Activated CD8-positive, alpha-beta memory T cell treated with anti-CD3 and anti-CD28 coated beads, Interleukin-2, amount 50 U/mL, for 1 hour (primary cell): Measurements from ENCODE around the gene GPD1L.
"Not testable (repeated sequence)": the region's sequence is repeated elsewhere in the genome, so short reads cannot be mapped to it uniquely, and the experiment has no call there.

Experiments used
- DNase-seq: peaks from one replicate; pipeline ENCODE4 v3.0.0-alpha.2; 2020; ENCODE audit errors: extremely low read depth

Gene GPD1L

DNA sequence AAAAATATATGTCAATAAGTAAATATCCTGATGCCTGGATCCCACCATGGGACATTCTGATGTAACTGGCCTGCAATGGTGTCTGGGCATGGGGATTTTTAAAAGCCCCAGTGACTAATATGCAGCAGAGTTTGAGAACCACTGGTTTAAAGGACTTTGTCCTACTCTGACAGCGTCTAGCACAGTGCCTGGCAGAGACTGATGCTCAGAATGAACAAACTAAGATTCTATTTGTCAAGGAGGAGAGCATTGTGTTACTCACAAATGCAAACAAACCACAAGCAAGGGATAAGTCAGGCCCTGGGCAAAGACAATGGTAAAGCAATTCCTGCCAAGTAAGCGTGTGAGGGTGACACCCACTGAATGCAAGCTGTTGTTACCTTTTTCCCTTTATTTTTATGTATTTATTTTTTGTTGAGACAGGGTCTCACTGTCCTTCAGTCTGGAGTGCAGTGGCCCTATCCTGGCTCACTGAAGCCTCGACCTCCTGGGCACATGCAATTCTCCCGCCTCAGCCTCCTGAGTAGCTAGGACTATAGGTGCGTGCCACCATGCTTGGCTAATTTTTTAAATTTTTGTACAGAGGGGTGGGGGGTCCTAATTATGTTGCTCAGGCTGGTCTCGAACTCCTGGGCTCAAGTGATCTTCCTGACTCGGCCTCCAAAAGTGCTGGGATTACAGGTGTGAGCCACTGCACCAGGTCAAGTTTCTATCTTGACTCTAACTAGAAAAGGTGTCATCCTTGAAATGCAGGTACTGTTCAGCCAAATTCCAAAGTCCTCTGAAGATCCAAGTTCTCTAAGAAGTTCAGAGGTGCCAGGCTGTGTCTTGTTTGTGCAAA, 909 bp upstream of the GPD1L start:
- no peak for DNase-seq

DNA sequence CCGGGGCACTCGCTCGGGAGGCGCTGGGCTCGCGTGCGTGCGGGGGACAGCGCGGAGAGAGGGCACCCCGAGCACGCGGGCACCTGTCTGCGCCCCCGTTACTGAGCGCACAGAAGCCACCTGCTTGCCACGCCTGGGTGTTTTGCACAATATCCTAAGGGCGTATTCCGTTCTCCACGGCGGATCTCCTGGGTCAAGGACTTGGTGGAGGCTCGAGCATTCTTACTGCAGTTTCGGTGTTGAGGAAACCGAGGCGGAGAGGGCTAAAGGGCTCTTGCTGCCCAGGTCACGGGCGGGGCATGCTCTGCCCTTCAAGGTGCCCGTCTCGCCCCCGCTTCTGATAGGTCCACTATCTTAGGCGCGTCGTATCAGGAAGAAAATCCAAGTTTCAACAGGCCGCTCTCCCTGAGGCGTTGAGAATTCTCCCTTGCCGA, 526 bp downstream of the GPD1L start:
- no peak for DNase-seq

DNA sequence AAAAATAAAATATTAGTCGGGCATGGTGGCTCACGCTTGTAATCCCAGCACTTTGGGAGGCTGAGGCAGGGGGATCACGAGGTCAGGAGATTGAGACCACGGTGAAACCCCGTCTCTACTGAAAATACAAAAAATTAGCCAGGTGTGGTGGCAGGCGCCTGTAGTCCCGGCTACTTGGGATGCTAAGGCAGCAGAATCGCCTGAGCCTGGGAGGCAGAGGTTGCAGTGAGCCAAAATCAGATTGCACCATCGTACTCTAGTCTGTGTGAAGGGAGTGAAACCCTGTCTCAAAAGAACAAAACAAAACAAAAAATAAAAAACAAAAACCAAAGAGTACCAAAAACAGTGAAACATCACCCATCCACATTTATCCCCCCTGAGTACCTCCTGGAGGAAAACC, 1.8 kb downstream of the GPD1L start:
- not testable (repeated sequence) for DNase-seq

DNA sequence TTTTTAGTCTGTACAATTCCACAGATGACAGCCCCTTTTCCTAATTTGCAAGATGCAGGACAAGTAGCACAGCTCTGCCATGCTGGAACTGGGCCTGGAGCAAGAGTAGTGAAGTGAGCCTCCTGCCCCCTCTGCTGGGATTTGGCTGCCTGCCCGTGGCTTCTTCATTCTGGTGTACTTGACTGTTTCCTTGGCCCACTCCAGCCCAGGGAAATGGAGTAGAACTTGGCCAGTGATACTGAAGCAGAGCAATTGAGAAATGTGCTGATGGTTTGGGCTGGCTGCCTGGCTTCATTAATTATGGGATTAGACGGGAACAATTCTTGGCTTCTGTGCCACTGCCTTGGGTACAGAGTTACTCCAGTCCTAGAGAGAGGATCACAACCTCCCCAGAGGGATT, 2.8 kb downstream of the GPD1L start:
- DNase-seq, result no peak

DNA sequence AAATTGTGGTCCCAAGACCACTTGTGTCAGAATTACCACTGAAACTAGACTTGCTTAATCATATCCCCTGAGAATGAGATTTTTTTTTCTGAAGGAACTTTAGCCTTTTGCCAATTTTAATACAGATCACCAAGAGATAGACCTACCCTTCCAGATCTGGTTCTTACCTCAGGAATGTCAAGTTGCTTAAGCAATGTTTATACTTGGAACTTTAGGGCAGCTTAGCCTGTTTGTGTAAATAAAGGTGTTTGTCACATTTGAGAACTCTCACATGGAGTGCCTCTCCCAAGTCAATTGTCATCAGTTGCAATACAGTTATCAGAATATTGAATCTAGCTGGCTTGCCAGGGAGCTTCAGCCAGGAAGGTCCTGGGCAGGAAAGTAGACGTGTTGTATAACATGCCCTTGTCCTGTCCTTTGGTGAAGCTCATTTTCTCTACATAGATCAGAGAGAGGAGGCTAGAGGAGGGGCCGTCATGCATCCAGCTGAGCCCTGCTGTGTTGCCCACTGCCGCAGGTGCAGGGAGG, 3.9 kb downstream of the GPD1L start:
- DNase-seq, result no peak

DNA sequence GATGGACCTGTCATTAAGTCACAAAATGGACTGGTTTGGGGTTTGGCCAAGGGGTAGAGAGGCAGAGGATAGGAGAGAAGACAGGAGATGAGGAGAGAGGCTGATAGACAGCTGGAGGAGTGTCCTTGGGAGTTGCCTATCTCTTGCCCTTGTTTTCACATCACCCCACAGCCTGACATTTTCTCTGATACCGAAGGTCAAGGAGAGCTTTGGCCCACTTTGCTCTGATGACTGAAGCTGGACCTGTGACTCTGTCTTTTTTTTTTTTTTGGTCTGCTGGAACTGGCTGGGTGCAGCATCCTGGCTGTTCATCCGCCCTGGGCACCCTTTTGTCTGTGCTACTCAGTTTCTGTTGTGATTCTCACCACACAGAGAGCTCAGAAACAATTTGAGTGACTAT, 5.1 kb downstream of the GPD1L start:
- no peak for DNase-seq

DNA sequence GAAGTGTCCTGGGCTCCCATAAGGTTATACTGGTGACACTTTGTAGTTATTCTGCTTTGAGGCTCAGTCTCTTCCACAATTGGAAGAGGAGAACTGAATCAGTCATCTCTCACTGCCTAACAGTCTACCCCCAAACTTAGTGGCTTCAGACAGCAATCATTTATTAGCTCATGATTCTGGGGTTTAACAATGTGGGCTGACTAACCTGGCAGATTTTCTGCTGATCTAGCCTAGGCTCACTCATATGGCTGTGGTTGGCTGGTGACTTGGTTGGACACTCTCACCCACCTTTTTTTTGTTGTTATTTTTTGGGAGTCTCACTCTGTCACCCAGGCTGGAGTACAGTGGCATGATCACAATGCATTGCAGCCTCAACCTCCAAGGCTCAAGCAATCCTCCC, 7.1 kb downstream of the GPD1L start:
- no peak for DNase-seq

DNA sequence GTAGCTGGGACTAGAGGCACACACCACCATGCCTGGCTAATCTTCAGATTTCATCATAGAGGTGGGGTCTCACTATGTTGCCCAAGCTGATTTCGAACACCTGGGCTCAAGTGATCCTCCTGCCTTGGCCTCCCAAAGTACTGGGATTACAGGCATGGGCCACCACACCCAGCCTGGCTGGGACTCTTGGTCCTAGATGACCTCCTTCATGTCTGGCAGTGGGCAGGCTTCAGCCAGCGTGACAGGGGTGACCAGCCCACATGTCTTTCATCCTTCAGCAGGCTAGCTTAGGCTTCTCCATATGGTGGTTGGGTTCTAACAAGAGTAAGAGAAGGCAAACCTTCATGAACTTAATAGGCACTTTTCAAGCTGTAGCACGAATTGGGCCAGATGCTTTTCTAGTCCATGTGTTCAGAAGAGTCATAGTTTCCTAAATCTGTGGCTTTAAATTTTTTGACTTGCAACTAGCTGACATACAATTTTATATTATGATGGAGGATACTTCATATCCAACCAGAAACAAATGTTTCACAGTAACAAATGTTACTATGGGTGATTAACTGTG, 7.6 kb downstream of the GPD1L start:
- no peak for DNase-seq

DNA sequence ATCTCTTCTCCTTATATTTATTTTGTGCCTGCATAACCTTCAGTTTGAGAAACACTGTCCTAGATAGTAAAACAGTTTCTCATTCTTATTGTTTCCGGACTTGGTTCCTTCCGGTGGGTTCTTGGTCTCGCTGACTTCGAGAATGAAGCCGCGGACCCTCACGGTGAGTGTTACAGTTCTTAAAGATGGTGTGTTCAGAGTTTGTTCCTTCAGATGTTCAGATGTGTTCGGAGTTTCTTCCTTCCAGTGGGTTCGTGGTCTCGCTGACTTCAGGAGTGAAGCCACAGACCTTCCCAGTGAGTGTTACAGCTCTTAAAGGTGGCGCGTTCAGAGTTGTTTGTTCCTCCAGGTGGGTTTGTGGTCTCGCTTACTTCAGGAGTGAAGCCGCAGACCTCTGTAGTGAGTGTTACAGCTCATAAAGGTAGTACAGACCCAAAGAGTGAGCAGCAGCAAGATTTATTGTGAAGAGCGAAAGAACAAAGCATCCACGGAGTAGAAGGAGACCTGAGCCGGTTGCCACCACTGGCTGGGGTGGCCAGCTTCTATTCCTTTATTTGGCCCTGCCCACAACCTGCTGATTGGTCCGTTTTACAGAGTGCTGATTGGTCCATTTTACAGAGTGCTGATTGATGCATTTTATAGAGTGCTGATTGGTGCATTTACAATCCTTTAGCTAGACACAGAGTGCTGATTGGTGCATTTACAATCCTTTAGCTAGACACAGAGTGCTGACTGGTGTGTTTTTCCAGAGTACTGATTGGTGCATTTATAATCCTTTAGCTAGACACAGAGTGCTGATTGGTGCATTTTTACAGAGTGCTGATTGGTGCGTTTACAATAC, 8.3 kb downstream of the GPD1L start:
- DNase-seq, result peak; percentile 64

DNA sequence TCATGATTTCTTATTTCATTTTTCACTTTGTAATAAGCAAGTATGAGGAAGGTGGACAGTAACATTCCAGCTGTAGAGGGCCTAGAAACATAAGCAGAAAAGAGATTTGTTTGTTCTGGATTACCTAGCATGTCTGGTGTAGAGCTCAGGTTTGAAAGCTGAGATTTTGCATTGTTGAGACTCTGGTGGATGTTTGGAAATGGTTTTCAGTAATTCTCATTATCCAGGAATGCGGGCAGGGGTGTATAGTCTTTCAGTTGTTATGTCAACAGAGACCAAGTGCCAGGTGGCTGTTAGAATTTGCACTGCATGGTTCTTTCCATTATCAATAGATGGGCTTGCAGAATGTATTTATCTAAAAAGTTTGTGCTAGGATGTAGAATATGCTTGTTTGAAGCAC, 10.9 kb downstream of the GPD1L start:
- DNase-seq, result no peak

DNA sequence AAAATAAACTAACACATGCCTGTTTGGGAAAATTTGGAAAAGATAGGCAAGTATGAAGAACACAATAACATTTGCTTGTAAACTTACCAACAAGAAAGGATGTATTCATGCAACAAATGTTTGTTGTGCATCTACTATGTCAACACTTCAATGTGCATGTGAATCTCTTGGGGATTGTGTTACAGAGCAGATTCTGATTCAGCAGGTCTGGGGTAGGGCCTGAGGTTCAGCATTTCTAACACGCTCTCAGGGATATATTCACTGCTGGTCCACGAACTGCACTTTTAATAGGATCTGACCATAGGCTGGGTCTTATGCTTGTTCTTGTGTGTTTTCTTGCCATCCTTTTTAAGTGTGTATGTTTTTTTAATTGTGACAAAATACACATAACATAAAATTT, 11.8 kb downstream of the GPD1L start:
- DNase-seq, result no peak

DNA sequence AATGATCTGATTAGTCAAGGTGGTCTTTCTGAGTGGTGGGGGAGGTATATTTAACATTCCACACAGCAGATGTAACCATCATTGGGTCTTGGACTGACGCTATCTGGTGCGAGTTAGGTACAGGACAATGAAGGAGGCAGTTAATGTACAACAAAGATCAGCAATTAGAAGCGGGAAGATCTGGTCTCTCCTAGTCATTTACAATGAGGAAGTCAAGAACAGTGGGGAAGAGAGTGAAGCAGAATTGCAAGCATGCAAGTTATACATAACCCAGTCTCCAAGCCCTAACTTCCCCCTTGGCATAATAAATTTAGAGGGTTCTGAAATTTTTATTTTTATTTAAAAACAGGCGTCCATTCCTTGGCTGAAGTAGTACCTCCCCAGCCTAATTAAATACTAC, 14.1 kb downstream of the GPD1L start:
- DNase-seq, result no peak

DNA sequence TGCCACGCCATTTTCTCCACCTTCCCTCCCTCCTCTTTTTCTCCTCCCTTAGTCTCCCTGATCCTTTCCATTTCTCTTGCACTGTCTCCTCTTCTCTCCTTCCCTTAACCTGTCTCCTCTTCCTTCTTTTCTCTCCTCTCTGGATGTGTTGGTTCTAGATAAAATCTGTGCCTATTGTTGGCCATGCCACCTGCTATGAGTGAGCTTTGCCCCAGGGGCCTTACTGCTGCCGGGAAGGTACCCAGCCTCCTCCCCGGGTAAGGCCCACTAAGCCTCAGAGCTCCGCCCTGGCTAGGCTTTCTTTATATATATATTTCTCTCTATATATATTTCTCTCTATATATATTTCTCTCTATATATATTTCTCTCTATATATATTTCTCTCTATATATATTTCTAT, 14.7 kb downstream of the GPD1L start:
- DNase-seq, result no peak

DNA sequence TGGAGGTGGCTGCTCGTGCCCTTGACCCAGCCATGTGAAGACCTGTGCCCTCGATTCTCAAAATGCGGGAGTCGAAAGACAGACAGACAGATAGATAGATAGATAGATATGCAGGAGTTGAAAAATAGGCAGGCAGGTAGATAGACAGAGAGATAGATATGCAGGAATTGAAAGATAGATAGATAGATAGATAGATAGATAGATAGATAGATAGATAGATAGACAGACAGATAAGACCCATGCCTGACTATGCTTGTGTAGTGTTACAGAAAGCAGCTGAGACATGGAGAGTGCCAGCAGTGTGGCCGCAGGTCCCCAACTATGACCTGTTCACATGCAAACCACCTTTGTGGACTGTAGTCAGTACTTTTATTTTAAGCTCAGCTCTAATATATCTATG, 17.2 kb downstream of the GPD1L start:
- no peak for DNase-seq

DNA sequence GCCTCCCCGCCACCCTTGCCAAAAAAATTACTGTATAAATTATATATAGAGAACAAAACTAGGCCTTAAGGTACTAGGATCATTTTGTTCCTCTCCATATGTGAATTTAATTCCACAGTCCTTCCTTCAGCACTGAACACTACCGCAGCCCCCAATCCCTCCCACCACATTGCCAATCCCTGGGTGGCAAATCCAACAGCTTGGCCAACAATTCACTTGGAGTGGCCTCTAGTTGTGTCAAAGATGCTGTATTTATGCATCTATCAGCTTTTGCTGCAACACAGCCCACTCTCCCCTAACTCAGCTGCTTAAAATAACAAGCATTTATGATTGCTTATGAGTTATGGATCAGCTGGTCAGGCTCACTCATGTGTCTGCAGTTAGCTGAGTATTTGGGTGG, 18.6 kb downstream of the GPD1L start:
- DNase-seq, result no peak

DNA sequence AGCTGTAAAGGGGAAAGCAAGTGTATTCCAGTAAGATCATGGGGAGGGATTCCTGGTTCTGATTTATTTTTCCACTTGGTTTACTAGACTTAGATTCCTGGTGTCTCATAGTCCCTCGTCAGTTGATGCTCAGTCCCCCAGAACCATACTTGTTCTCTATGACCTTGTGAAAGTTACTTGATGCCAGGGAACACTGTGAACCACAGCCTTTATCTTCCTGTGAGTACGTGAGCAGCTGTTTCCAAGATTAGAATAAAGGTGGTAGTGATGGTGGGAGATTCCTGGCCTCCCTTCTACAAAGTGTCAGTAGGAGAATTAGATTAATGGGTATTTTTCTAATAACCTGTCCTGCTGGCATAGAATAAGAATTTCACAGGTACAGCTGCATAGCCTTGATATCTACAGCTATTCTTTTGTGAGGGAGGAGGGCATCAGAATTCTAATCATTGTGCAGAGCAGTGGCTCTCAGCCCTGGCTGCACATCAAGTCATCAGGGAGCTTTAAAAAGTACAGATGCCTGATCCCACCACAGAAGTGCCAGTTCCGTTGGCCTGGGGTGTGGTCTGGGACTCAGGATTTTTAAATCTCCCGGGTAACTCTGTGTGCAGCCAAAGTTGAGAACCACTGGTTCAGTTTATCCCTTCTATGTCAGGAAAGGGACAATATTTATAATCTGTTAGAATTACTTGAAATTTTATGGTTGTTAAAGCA, 20.0 kb downstream of the GPD1L start:
- DNase-seq, result no peak

DNA sequence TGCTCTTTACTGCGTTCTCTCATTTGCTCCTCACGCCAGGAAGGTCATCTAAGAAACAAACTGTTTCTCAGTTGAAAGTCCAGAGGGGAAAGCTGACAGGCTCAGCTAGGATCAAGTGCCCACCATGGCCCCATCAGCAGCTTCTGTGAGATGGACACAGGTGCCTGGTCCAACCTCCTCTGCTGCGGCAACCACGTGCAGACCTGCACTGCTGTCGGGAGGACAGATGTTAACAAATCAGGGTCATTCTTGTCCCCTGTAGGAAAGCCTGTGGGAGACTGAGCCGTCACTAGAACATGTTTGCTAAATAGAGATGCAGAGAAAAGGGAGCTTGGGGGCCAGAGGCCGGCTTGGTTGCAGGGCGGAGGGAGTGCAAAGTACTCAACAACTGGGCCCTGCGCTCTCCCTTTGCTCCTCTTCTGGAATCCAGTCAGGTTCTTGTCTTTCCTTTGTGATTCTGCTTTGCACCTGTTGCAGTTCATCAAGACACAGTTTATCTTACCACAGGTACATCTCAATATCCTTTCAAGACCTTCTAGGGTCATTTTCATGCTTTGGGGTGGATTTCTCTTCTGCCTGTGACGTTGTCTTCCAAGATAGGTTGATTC, 20.9 kb downstream of the GPD1L start:
- DNase-seq, result no peak

DNA sequence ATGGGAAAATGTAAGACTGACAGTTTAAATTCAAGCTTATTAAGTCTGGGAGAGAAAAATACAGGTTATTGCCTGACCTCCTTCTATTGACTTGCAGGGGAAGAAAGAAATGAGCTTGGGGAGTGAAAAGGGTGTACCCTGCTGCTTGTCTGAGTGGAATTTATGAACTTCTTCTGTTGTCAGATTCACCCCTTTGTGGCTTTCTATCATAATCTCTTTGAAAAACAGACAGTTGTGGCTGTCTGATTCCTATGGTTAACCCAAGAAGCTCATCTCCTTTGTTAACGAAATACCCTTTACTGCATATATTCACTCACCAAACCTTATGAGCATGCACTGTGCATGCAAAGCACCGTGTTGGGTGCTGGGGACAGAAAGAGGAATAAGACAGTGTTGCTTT, 22.5 kb downstream of the GPD1L start:
- no peak for DNase-seq

DNA sequence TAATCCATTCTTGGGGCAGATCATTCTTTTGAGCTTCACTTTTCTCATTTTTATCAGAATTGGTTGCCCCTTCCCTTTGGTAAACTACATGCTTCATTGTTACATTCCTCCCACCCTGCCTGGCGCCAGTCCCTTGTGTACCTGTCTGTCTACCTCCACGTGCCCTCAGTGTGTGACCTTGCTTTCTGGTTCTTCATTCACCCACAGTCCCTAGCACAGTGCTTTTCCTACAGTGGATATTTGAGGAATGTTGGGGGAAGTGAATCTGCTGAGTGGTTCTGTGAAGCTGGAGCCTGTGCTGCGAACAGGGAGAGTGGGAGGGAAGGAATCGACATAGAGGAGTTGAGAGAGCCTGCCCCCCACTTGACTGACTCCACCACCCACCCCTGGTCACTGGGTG, 23.4 kb downstream of the GPD1L start:
- no peak for DNase-seq

DNA sequence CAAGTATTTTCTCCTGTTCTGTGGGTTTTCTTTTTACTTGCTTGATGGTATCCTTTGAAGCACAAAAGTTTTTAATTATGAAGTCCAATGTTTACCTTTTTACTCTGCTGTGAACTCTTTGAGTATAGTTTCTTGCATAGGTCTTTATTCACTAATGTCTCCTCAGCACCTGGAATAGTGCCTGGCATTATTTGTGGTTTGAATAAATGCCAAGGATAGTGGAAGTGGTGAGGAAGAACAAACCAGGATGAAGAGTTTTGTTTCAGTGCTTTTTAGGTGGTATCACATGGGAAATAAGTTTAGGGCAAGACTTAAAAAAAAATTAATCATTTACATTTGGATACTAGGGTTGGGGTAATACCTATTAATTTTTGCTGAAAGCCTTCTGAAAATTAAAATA, 25.7 kb downstream of the GPD1L start:
- DNase-seq, result no peak

DNA sequence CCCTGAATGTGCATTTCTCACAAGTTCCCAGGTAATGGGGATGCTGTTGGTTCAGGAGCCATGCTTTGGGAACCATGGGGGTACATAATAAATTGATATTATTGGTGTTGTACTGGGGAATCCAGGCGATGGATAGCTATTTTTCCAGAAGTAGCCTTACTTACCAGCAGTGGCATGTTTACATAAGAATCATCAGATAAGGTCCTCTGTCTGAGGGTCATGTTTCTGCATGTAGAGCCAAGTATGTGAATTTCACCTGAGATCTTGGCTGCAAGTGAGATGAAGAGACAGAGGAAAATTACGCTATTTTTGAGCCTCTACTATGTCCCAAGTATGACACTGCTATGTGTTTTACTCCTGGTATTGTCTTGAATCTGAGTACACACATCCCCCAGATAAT, 26.3 kb downstream of the GPD1L start:
- no peak for DNase-seq

DNA sequence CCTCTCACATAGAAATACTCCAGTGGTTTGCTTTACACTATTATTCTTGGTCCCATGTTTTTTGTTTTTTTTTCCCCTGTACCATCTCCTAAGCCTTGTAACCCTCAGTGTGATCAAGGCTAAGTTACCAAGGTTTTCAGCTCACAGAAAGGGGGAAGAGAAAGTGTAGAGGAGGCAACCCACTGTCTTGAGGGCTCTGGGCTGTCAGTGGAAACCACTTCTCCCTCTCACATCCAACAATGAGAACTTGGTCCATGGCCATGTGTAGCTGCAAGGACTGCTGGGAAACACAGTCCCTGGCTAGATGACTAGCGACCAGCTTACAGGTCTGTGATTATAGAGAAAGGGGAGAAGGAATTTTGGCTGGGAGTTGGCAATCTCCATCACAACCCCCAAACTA, 30.3 kb downstream of the GPD1L start:
- no peak for DNase-seq
